GM12878 (cell line): ENCODE results near the gene ETFRF1. TPM values are rescaled to one million over a fixed set of nuclear protein-coding genes. Genes with fewer than 3 reads are reported as not detected.

Experiments used
- ATAC-seq: fragments of 200-7000 bp; cut with Tn5 transposase; 3 replicates; pipeline ENCODE4 v1.9.1; 2020; ENCODE audit warnings: mild to moderate bottlenecking, moderate library complexity
- BruUV-seq: library from RNA; stranded (reverse); fragments of 400-500 nt; replicated peaks from 2 replicates; lab custom pipeline; 2021; lab: Mats Ljungman, UMichigan
- CTCF ChIA-PET: fragments of 300-600 bp; sonication (Branson Sonifier 250); formaldehyde crosslinking; extraction: SDS; loops from one replicate; lab custom pipeline; 2021; ENCODE audit warnings: inconsistent platforms; lab: Yijun Ruan, JAX
- POLR2A ChIA-PET: fragments of 350-600 bp; formaldehyde crosslinking; extraction: SDS; loops from one replicate; lab custom pipeline; 2021; ENCODE audit warnings: inconsistent platforms; lab: Charles Lee
- RAD21 ChIA-PET: fragments of 300-600 bp; sonication (Branson Sonifier 250); formaldehyde crosslinking; loops from one replicate; lab custom pipeline; 2023; ENCODE audit warnings: antibody characterized with exemption; ENCODE audit not compliant: unreplicated experiment; lab: Charles Lee
- SMC1A ChIA-PET: fragments of 300-600 bp; sonication (Branson Sonifier 250); formaldehyde crosslinking; loops from one replicate; lab custom pipeline; 2023; ENCODE audit not compliant: unreplicated experiment, uncharacterized antibody; lab: Charles Lee
- DNase-seq: peaks from one replicate; pipeline ENCODE4 v3.0.0-alpha.2; 2011; ENCODE audit warnings: low read depth, low spot score
- FAIRE-seq: peaks from 3 replicates; lab custom pipeline; 2011; peaks lifted over from hg19 to GRCh38; lab: Jason Lieb, UNC
- H2AFZ ChIP-seq: 2 replicates; pipeline ENCODE4 v1.6.0; 2011; ENCODE audit warnings: low read depth, low read length, control low read depth; ENCODE audit not compliant: control insufficient read depth
- H3K27ac ChIP-seq: 2 replicates; pipeline ENCODE4 v1.5.1; 2011; ENCODE audit warnings: control low read depth; ENCODE audit not compliant: control insufficient read depth, insufficient read depth
- H3K27me3 ChIP-seq, 2 experiments: replicated peaks in 1 of 2; 2 replicates each; pipeline versions ENCODE4 v1.6.0 to v1.6.1; 2011; ENCODE audit warnings: low read length in 1 of 2; ENCODE audit not compliant: control insufficient read depth in 2 of 2, insufficient read depth in 2 of 2
- H3K36me3 ChIP-seq, 2 experiments: 2 replicates each; pipeline ENCODE4 v1.5.1; 2011; ENCODE audit warnings: low read length in 1 of 2; ENCODE audit not compliant: control insufficient read depth in 2 of 2, insufficient read depth in 2 of 2
- H3K4me1 ChIP-seq: 2 replicates; pipeline ENCODE4 v1.6.1; 2011; ENCODE audit warnings: mild to moderate bottlenecking, low read length, moderate library complexity, mixed read lengths; ENCODE audit not compliant: control insufficient read depth, insufficient read depth
- H3K4me2 ChIP-seq: 2 replicates; pipeline ENCODE4 v1.6.0; 2011; ENCODE audit warnings: control low read depth; ENCODE audit not compliant: control insufficient read depth, insufficient read depth
- H3K4me3 ChIP-seq: fragments of 200-600 bp; sonication (generic); 2 replicates; pipeline ENCODE4 v1.5.1; 2016
- H3K79me2 ChIP-seq: 2 replicates; pipeline ENCODE4 v1.6.0; 2011; ENCODE audit warnings: low read length; ENCODE audit not compliant: control insufficient read depth, insufficient read depth
- H3K9ac ChIP-seq: 2 replicates; pipeline ENCODE4 v1.8.0; 2011; ENCODE audit warnings: low read length, control low read depth, mixed read lengths; ENCODE audit not compliant: control insufficient read depth, insufficient read depth
- H3K9me3 ChIP-seq: replicated peaks from 3 replicates; pipeline ENCODE4 v1.5.1; 2011; ENCODE audit warnings: mild to moderate bottlenecking, low read length; ENCODE audit not compliant: control insufficient read depth, insufficient read depth
- H4K20me1 ChIP-seq: 2 replicates; pipeline ENCODE4 v1.6.0; 2011; ENCODE audit not compliant: control insufficient read depth, insufficient read depth
- CTCF ChIP-seq, 3 experiments: IDR thresholded peaks in 2 of 3; conservative IDR thresholded peaks in 1 of 3; 2 replicates each; pipeline ENCODE4 v1.5.1; 2011; ENCODE audit warnings: low read depth in 3 of 3, low read length in 3 of 3, mild to moderate bottlenecking in 3 of 3, control low read depth in 2 of 3, moderate library complexity in 2 of 3, inconsistent platforms in 1 of 3, mixed read lengths in 1 of 3; ENCODE audit not compliant: control insufficient read depth in 2 of 3, insufficient read depth in 1 of 3; ENCODE audit errors: extremely low read depth in 1 of 3
- HDAC6 ChIP-seq: fragments of 200-600 bp; sonication (generic); IDR thresholded peaks from one replicate; pipeline ENCODE4 v1.8.0; 2017; ENCODE audit warnings: antibody characterized with exemption; ENCODE audit not compliant: unreplicated experiment
- PAX5 ChIP-seq: IDR thresholded peaks from 2 replicates; pipeline ENCODE4 v1.6.1; 2011; ENCODE audit warnings: low read depth, low read length, borderline replicate concordance
- SPI1 ChIP-seq: IDR thresholded peaks from 2 replicates; pipeline ENCODE4 v1.6.1; 2011; ENCODE audit warnings: low read depth, mild to moderate bottlenecking, low read length, moderate library complexity, borderline replicate concordance; ENCODE audit not compliant: insufficient read depth
- ZBTB40 ChIP-seq: fragments of 450-650 bp; IDR thresholded peaks from 2 replicates; pipeline ENCODE4 v1.6.1; 2016; ENCODE audit warnings: mild to moderate bottlenecking, moderate library complexity, borderline replicate concordance
- ZNF24 ChIP-seq: fragments of 450-650 bp; IDR thresholded peaks from 2 replicates; pipeline ENCODE4 v1.6.1; 2017; ENCODE audit warnings: antibody characterized with exemption, mild to moderate bottlenecking
- WGBS: methylation state at CpG from one replicate; pipeline ENCODE4 v1.1.6; 2016; ENCODE audit warnings: low lambda C conversion rate; ENCODE audit not compliant: insufficient replicate concordance, insufficient coverage; ENCODE audit errors: missing lambda C conversion rate; 5-methylcytosine and 5-hydroxymethylcytosine counted together
- in situ Hi-C: fragments of 300-500 bp; cut with MboI; formaldehyde crosslinking; loops from 9 replicates; pipeline ENCODE4 v1.14.3; 2018; ENCODE audit warnings: mixed read lengths
- intact Hi-C: fragments of 100-400 bp; cut with micrococcal nuclease; formaldehyde crosslinking; loops from one replicate; pipeline ENCODE4 v1.14.2; 2022; ENCODE audit not compliant: unreplicated experiment
- polyA plus RNA-seq, 11 experiments: library from polyadenylated mRNA; depleted of rRNA in 4 of 11; unstranded in 6 of 11; stranded (reverse) in 5 of 11; fragments of >200 nt; fragmentation: Nextera tagmentation in 4 of 11; fragmentation: Illumina TruSeq in 1 of 11; extraction: Ambion mirVana in 4 of 11; extraction: Trizol in 1 of 11; gene quantifications; 1 replicate in 1 of 11; 2 replicates in 10 of 11; pipeline versions ENCODE4 v1.2.1 to v1.2.3, GENCODE V29; 2011 to 2016; ENCODE audit warnings: inconsistent platforms in 2 of 11, missing spikeins in 2 of 11, low read depth in 1 of 11
- total RNA-seq, 4 experiments: library from RNA; depleted of rRNA in 3 of 4; stranded (reverse); fragments of >200 nt in 3 of 4; fragmentation: Illumina TruSeq in 1 of 4; extraction: Trizol in 1 of 4; gene quantifications; 2 replicates each; pipeline versions ENCODE4 v1.2.1 to v1.2.3, GENCODE V29; 2013 to 2021

ETFRF1 gene
- total and polyA plus RNA-seq, 10 of the 15 experiments (the other 5 are each of a cell fraction or from before 2014, with no cell fraction given): 9.9 to 59.6 (median 26.2) TPM

GRCh38 chr12:25146686-25147085, 48.4 kb upstream of the ETFRF1 start:
- Histone ChIP-seq H3K79me2 (no peaks in the 10 kb centered on the region), H3K4me3 (no peak overlapping the region), H3K9me3 (no peaks in the 10 kb centered on the region), H3K36me3 (no peaks in the 10 kb centered on the region), H3K4me2 (no peak overlapping the region), H3K27me3 (no peaks in the 10 kb centered on the region), H2AFZ (no peak overlapping the region), H3K9ac (no peak overlapping the region), H3K27ac (no peak overlapping the region), H3K4me1 (no peaks in the 10 kb centered on the region), H4K20me1 (no peaks in the 10 kb centered on the region)
- no peak for FAIRE-seq
- no peak for DNase-seq
- ChIA-PET POLR2A (interaction anchor here (1.4 kb wide), 1 partner anchor 190 kb away, joined by 5 read pairs; no protein-coding TSS in a partner anchor), RAD21 (interaction anchor here (1.0 kb wide), 1 partner anchor 182 kb away, joined by 3 read pairs; no protein-coding TSS in a partner anchor), CTCF (interaction anchor here (0.7 to 1.1 kb wide), 3 partner anchors 9 to 95 kb away, joined by 3 to 5 read pairs (median 4); no protein-coding TSS in a partner anchor), SMC1A (interaction anchor here (1.8 kb wide), 1 partner anchor 8 kb away, joined by 5 read pairs; no protein-coding TSS in a partner anchor)
- ATAC-seq: no peak
- WGBS: 80% methylated on average over 1 of the region's 1 CpG
- TF ChIP-seq SPI1: no peak
- TF ChIP-seq PAX5: no peak
- TF ChIP-seq CTCF (IDR thresholded peaks at IDR 0.05 in 2 of 3, conservative IDR thresholded peaks at IDR 0.05 in 1 of 3; ENCODE audit: control insufficient read depth in 2 of 3, extremely low read depth in 1 of 3, insufficient read depth in 1 of 3, low read depth in 3 of 3, low read length in 3 of 3): no peak
- TF ChIP-seq ZBTB40: no peak
- no peak for TF ChIP-seq HDAC6
- no peak for TF ChIP-seq ZNF24
- intact Hi-C loops (no loop called here), in situ Hi-C loops (no loop called here)
- BruUV-seq: no TSS peak
